Ovary (tissue), 9 donors: ENCODE results near the gene NLGN1. TPM values are rescaled to one million over a fixed set of nuclear protein-coding genes. Genes with fewer than 3 reads are reported as not detected.

Experiments
- DNase-seq, 5 donors: peaks; one replicate each; pipeline ENCODE4 v3.0.0-alpha.2; 2019 to 2020
- H3K27ac ChIP-seq, 2 donors: fragments of 200-600 bp; one replicate each; pipeline versions ENCODE4 v1.5.1 to v1.8.0; 2019 to 2022
- H3K27me3 ChIP-seq: fragments of 200-600 bp; one replicate; pipeline ENCODE4 v1.8.0; 2022
- H3K36me3 ChIP-seq: fragments of 200-600 bp; sonication (generic); one replicate; pipeline ENCODE4 v1.5.1; 2019
- H3K4me1 ChIP-seq: one replicate; pipeline ENCODE4 v1.8.1; 2013; ENCODE audit warnings: mild to moderate bottlenecking, moderate library complexity; ENCODE audit not compliant: insufficient read depth
- H3K4me3 ChIP-seq: fragments of 200-600 bp; sonication (generic); one replicate; pipeline ENCODE4 v1.5.1; 2017
- H3K9me3 ChIP-seq, 2 donors: fragments of 200-600 bp in 1 of 2; sonication (generic) in 1 of 2; one replicate each; pipeline versions ENCODE4 v1.5.1 to v1.8.1; 2013 to 2019; ENCODE audit warnings: mild to moderate bottlenecking in 1 of 2, moderate library complexity in 1 of 2
- EP300 ChIP-seq: sonication (generic); formaldehyde crosslinking; IDR thresholded peaks from one replicate; pipeline ENCODE4 v1.6.1; 2017; ENCODE audit warnings: antibody characterized with exemption
- POLR2A ChIP-seq: fragments of 450-650 bp; IDR thresholded peaks from one replicate; pipeline ENCODE4 v1.6.1; 2017; ENCODE audit warnings: antibody characterized with exemption, mild to moderate bottlenecking, moderate library complexity
- WGBS, 3 donors: extraction: QIAGEN DNeasy Blood & Tissue Kit in 1 of 3; methylation state at CpG; one replicate each; pipeline versions ENCODE4 v1.1.5 to v1.1.7; 2013 to 2017; 5-methylcytosine and 5-hydroxymethylcytosine counted together
- intact Hi-C, 4 donors: fragments of 100-400 bp; cut with DNase I; formaldehyde crosslinking; loops; one replicate each; pipeline versions ENCODE4 v1.11.0 to v1.15.1; 2022 to 2023
- polyA plus RNA-seq, 2 donors: library from polyadenylated mRNA; stranded (reverse); fragments of 200-250 nt in 1 of 2; fragments of 350-450 nt in 1 of 2; fragmentation: Illumina TruSeq in 1 of 2; extraction: RNeasy Lipid Tissue Mini Kit (QIAGEN cat#74804) in 1 of 2; gene quantifications; one replicate each; pipeline ENCODE4 v1.2.3, GENCODE V29; 2013 to 2014
- total RNA-seq, 7 donors: library from RNA; depleted of rRNA in 2 of 7; stranded (reverse); fragments of >200 nt in 2 of 7; fragmentation: NEBNext Ultra II Directional in 3 of 7; extraction: Animal tissue kit (Norgen Biotek cat#: 25700) in 3 of 7; gene quantifications; one replicate each; pipeline versions ENCODE4 v1.1.0 to v1.2.4, GENCODE V29; 2016 to 2023
- TF ChIP-seq, protein P1 (sequence below), 3 donors: fragments of 450-650 bp in 2 of 3; fragments of 200-600 bp in 1 of 3; IDR thresholded peaks; one replicate each; pipeline versions ENCODE4 v1.5.1 to v1.8.0; 2016 to 2022; ENCODE audit warnings: antibody characterized with exemption in 3 of 3, mild to moderate bottlenecking in 1 of 3
- donor health status: DM: no; HTN: no; CAD: no; lungs with moderate emphysema.
- donor health status: DM: no; HTN: no; CAD: no.
- donor health status: Bipolar disorder and iron deficiency.
- donor health status: DM: yes; HTN: yes; CAD: no.
- donor health status: DM: no; HTN: no; CAD: no.
- donor health status: DM: yes; HTN: yes; CAD: no.

The NLGN1 gene
- total and polyA plus RNA-seq, 9 donors, result 1.2 to 7.7 (median 4.6) TPM

DNA sequence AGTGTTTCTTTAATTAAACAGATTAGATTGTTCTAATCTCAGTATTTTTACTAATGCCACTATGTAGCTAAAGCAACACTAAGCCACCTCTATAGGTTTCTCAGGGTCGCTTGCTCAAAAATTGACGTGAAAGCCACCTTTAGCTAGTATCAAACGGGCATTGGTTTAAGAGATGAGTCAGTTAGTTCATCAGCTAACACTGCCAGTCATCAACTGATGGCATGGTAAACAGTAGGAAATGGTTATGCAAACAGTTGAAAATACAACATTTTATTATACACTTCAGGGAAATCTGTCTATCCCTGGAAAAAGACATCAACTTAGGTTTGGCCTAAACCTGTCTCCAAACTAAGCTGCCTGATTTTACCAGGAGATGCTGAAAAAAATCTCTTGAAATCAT lies 879.3 kb downstream of the NLGN1 start:
- peaks cover 0 to 3% of the 10 kb centered on the region in 2 donors for H3K9me3 ChIP-seq
- H3K36me3 ChIP-seq, result no peaks in the 10 kb centered on the region
- no peak overlapping the region for H3K4me3 ChIP-seq
- intact Hi-C loops, result no loop called here
- no peaks in the 10 kb centered on the region for H3K27me3 ChIP-seq
- H3K27ac ChIP-seq, result no peak overlapping the region
- no peak for DNase-seq
- WGBS, 3 donors, result 95 to 97% (median 96%) methylated on average over 3 of the region's 3 CpGs
- H3K4me1 ChIP-seq, result no peaks in the 10 kb centered on the region
- TF ChIP-seq POLR2A (no peak), EP300 (no peak)
- TF ChIP-seq, protein P1, sequence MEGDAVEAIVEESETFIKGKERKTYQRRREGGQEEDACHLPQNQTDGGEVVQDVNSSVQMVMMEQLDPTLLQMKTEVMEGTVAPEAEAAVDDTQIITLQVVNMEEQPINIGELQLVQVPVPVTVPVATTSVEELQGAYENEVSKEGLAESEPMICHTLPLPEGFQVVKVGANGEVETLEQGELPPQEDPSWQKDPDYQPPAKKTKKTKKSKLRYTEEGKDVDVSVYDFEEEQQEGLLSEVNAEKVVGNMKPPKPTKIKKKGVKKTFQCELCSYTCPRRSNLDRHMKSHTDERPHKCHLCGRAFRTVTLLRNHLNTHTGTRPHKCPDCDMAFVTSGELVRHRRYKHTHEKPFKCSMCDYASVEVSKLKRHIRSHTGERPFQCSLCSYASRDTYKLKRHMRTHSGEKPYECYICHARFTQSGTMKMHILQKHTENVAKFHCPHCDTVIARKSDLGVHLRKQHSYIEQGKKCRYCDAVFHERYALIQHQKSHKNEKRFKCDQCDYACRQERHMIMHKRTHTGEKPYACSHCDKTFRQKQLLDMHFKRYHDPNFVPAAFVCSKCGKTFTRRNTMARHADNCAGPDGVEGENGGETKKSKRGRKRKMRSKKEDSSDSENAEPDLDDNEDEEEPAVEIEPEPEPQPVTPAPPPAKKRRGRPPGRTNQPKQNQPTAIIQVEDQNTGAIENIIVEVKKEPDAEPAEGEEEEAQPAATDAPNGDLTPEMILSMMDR (IDR thresholded peaks at IDR 0.05), result no peak

DNA sequence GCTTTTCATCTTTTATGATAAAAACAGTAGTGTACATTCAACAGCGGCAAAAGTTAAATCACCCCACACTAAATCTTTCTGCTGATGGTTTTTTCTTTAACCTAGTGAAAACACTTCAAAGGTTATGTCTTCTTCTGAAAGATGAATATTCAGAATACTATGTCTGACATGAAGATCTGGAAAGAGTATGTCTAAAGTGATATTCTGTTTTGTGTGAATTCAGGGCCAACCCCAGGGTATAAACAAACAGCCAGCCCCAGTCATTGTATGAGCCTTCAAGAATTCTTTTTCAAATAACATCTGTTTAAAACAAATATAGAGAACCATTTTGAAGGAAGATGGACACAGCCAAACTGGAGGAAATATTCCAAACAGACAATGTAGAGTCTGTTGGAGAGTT lies 880.5 kb downstream of the NLGN1 start:
- WGBS, 3 donors, result 0 to 45% (median 39%) methylated on average over 1 of the region's 1 CpG
- no peak overlapping the region for H3K4me3 ChIP-seq
- no peak overlapping the region for H3K27ac ChIP-seq
- no peaks in the 10 kb centered on the region for H3K4me1 ChIP-seq
- peaks cover 0 to 3% of the 10 kb centered on the region in 2 donors for H3K9me3 ChIP-seq
- no peak for TF ChIP-seq POLR2A
- TF ChIP-seq, protein P1 (IDR thresholded peaks at IDR 0.05), result no peak
- no peak for TF ChIP-seq EP300
- no peaks in the 10 kb centered on the region for H3K27me3 ChIP-seq
- no peaks in the 10 kb centered on the region for H3K36me3 ChIP-seq
- intact Hi-C loops, result no loop called here
- DNase-seq, result no peak

DNA sequence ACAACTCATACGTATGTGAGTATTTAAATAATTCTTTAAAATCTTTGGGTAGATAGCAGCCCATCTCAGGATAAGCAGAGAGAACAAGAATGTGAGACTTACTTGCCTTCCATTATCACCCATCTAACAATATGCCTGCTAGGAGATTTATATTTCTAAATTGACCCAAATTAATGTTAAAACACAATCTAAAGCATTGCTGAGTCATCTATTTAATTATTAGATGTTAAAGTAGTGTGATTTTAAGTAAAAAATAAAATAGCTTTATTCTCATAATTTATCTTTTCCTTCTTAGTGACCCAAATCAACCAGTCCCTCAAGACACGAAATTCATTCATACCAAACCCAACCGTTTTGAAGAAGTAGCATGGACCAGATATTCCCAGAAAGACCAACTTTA lies 882.6 kb downstream of the NLGN1 start:
- intact Hi-C loops, result no loop called here
- TF ChIP-seq, protein P1 (IDR thresholded peaks at IDR 0.05), result no peak
- TF ChIP-seq POLR2A, result no peak
- TF ChIP-seq EP300, result no peak
- Histone ChIP-seq H3K4me1 (no peaks in the 10 kb centered on the region), H3K4me3 (no peak overlapping the region), H3K27me3 (no peaks in the 10 kb centered on the region), H3K27ac (no peak overlapping the region), H3K36me3 (no peaks in the 10 kb centered on the region), H3K9me3 (peaks cover 0 to 3% of the 10 kb centered on the region in 2 donors)
- WGBS, 3 donors, result 90 to 94% (median 93%) methylated on average over 3 of the region's 3 CpGs
- no peak for DNase-seq

DNA sequence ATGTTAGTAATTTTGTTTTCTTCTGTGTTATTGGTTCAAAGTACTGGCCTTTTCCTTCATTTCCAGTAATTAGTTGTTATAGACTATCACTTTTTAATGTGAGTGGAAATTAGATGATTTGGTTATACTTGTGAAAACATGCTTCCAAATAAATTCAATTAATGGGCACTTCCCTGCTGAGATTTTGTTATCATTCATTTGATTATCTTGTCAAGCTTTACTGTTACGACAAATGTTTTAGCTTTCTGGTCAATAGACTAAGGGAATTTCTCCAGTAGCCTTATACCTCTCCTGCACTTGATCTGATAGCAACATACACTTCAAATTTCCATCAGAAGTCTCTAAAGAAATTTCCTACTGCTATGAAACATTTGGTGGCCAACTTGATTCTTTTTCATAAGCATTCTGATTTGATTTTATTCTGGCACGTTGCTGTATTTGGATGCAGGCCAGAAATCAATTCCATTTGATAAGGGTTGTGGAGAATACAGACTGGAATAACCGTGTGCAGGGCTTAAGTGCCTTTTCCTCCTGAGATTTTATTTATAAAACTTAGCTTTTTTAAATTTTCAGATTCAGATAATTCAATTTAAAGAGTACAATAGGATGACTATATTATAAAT lies 887.8 kb downstream of the NLGN1 start:
- Histone ChIP-seq H3K4me3 (no peak overlapping the region), H3K9me3 (peaks cover 0 to 3% of the 10 kb centered on the region in 2 donors), H3K27me3 (no peaks in the 10 kb centered on the region), H3K36me3 (no peaks in the 10 kb centered on the region), H3K27ac (no peak overlapping the region), H3K4me1 (no peaks in the 10 kb centered on the region)
- TF ChIP-seq POLR2A, result no peak
- DNase-seq, result no peak
- 47 to 54% (median 47%) methylated on average over 3 of the region's 3 CpGs for WGBS, 3 donors
- intact Hi-C loops, result no loop called here

DNA sequence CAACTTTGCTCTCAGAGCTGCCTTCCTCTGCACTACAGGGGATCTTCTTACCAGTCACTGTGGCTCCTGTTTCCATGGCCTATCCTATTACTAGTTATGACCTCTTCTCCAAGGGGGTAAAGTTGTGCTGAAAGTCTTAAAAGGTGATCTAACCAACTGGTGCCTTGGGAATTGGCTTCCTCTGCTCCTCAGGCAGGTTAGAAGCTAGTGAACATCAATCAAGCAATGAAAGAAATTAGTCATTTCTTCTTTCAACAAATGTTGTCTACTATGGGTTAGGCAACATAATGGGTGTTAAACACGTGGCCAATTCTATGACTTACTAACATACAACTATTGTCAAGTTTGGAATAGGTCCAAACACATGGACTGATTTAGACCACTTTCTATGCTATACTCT lies 890.2 kb downstream of the NLGN1 start:
- WGBS, 3 donors, result 83 to 89% (median 88%) methylated on average over 1 of the region's 1 CpG
- H3K36me3 ChIP-seq, result no peaks in the 10 kb centered on the region
- H3K27me3 ChIP-seq, result no peaks in the 10 kb centered on the region
- intact Hi-C loops, result no loop called here
- H3K27ac ChIP-seq, result no peak overlapping the region
- TF ChIP-seq POLR2A, result no peak
- no peak for TF ChIP-seq EP300
- TF ChIP-seq, protein P1 (IDR thresholded peaks at IDR 0.05), result no peak
- no peak overlapping the region for H3K4me3 ChIP-seq
- no peaks in the 10 kb centered on the region for H3K4me1 ChIP-seq
- no peaks in the 10 kb centered on the region for H3K9me3 ChIP-seq
- no peak for DNase-seq
